Activated naive CD8-positive, alpha-beta T cell treated with anti-CD3 and anti-CD28 coated beads, Interleukin-2, amount 10 ng/mL, durations not matched to agents 7 days and 5 days (primary cell): ENCODE results near the gene INSRR. TPM values are rescaled to one million over a fixed set of nuclear protein-coding genes. Genes with fewer than 3 reads are reported as not detected.

Experiments used
- ATAC-seq: fragments of 150-1000 bp; cut with Tn5 transposase; one replicate; pipeline ENCODE4 v1.10.0; 2021; ENCODE audit warnings: low read depth, moderate library complexity
- POLR2A ChIA-PET: fragments of 350-600 bp; sonication (Branson Sonifier 250); formaldehyde crosslinking; loops from one replicate; lab custom pipeline; 2021; ENCODE audit warnings: antibody characterized with exemption; lab: Charles Lee
- DNase-seq: peaks from one replicate; pipeline ENCODE4 v3.0.0; 2021
- H3K27ac Mint-ChIP-seq: one replicate; pipeline ENCODE4 v1.8.0; 2022; ENCODE audit warnings: mild to moderate bottlenecking, mixed read lengths
- H3K27me3 Mint-ChIP-seq: one replicate; pipeline ENCODE4 v1.8.0; 2022; ENCODE audit warnings: mild to moderate bottlenecking, moderate library complexity, mixed read lengths
- H3K36me3 Mint-ChIP-seq: one replicate; pipeline ENCODE4 v1.8.0; 2021; ENCODE audit warnings: mild to moderate bottlenecking, mixed read lengths
- H3K4me1 Mint-ChIP-seq: one replicate; pipeline ENCODE4 v1.8.0; 2021; ENCODE audit warnings: mixed read lengths
- H3K4me3 Mint-ChIP-seq: one replicate; pipeline ENCODE4 v1.8.0; 2022; ENCODE audit warnings: mild to moderate bottlenecking, moderate library complexity, mixed read lengths
- H3K9me3 Mint-ChIP-seq: one replicate; pipeline ENCODE4 v1.8.0; 2021; ENCODE audit warnings: mixed read lengths
- total RNA-seq, 2 experiments: library from RNA; stranded (reverse); gene quantifications; one replicate each; pipeline ENCODE4 v1.2.3, GENCODE V29; 2021

INSRR gene
- total RNA-seq, 2 experiments from 2014 or later: 0.47 to 0.48 TPM

DNA sequence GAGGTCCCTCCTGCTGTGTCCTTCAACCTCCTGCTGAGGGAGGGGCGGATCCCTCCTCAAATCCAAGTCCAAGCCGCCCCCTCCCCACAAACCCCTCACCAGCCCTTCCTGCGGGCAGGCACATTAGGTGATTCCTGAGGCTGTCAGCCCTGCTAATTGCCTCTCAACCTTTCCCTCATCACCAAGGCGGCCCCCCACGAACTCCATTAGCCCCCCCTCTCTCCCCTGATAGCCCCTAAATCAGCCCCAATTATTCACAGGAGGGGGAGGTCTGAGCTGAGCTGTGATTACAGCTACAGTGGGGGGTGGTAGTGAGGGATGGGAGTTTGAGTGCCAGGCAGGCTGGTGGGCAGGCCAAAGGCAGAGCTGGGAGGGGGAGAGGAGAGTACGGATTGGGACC lies 28.8 kb upstream of the INSRR start:
- POLR2A ChIA-PET: interaction anchor here (0.7 to 1.4 kb wide), 3 partner anchors 14 to 49 kb away, joined by 3 read pairs; no protein-coding TSS in a partner anchor
- Mint-ChIP-seq H3K4me1 (peaks cover 12% of the 10 kb centered on the region), H3K4me3 (no peak overlapping the region), H3K9me3 (no peaks in the 10 kb centered on the region), H3K27me3 (peaks cover 28% of the 10 kb centered on the region), H3K36me3 (no peaks in the 10 kb centered on the region), H3K27ac (no peak overlapping the region)
- no peak for DNase-seq
- no peak for ATAC-seq

DNA sequence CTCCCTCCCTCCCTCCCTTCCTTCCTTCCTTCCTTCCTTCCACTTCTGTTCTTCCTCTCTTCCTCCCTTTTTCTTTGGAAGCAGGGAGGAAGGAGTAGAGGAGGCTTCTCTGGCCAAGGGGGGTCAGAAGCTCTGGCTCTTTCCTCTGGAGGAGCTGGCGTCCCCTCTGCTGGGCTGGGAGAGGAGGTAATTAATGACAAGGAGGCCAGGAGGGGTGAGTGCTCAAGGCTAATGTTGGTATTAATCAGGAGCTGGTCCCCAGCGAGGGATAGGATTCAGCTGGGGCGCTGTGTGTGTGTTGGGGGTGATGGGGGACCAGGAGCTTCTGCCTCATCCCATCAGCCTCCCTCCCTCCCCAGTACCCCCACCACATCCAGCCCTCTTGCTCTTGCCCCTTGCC lies 28.4 kb upstream of the INSRR start:
- no peak for ATAC-seq
- Mint-ChIP-seq H3K9me3 (no peaks in the 10 kb centered on the region), H3K27ac (no peak overlapping the region), H3K27me3 (peaks cover 26% of the 10 kb centered on the region), H3K4me3 (no peak overlapping the region), H3K4me1 (peaks cover 9% of the 10 kb centered on the region), H3K36me3 (no peaks in the 10 kb centered on the region)
- POLR2A ChIA-PET: interaction anchor here (1.1 to 1.4 kb wide), 2 partner anchors 15 to 39 kb away, joined by 3 read pairs; no protein-coding TSS in a partner anchor
- DNase-seq: no peak

DNA sequence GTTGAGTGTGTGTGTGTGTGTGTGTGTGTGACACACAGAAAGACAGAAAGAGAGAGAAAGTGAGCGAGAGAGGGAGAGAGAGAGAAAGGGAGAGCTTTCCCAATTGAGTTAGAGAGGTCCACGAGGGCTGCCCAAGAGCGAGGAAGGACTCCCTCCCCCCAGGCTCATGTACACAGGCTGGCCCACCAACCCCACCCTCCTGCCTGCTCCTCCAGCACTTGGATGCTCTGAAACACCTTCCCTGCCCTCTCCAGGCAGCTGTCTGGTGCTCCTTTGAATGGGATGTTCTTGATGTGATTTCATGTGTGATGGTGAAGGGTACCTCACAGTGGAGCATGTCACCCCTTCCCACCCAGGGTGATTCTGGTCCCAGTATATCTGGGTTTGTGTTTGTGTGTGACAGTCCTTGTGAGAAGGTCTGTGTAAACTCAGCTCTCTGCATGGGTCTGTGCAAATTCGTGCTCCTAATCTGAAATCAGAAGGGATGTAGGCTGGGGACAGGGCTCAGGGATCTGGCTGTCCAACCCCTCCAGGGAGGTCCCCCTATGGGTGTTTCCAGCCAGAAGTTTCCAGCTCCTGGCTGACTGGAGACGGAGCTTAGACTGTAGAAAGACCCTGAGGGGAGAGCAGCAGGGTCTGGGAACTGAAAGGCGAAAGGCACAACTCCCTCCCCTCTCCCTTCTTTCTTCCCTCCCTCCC lies 27.8 kb upstream of the INSRR start:
- Mint-ChIP-seq H3K27ac (peak overlapping the region; percentile 32), H3K4me3 (no peak overlapping the region), H3K36me3 (no peaks in the 10 kb centered on the region), H3K4me1 (peaks cover 5% of the 10 kb centered on the region), H3K9me3 (no peaks in the 10 kb centered on the region), H3K27me3 (peaks cover 21% of the 10 kb centered on the region)
- POLR2A ChIA-PET: interaction anchor here (1.1 to 1.4 kb wide), 2 partner anchors 15 to 38 kb away, joined by 3 read pairs; no protein-coding TSS in a partner anchor
- no peak for ATAC-seq
- DNase-seq: no peak

DNA sequence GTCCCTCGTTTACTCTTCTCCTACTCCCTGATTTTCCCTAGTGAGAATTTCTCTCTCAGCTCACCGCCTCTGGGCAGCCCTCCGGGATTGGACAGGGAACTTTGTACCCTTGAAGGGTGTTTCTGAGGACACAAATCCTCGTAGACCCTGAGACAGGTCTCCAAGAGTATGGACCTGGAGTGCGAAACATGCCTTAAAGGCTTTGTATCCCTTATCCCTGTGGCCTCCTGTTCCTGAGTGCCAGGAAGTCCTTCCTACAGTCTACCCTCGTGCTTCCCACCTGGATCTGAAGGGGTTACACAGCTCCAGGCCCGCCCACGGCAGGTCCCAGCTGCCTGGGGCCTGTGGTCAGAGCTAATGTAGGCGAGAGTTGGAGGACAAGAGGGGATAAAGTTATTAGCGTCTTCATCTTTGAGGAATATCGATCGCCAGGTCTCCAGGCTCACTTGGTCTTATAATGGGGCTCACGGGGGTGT lies 27.0 kb upstream of the INSRR start:
- H3K4me3 Mint-ChIP-seq: no peak overlapping the region
- peaks cover 14% of the 10 kb centered on the region for H3K27me3 Mint-ChIP-seq
- POLR2A ChIA-PET: no interaction called here
- DNase-seq: no peak
- H3K27ac Mint-ChIP-seq: no peak overlapping the region
- H3K4me1 Mint-ChIP-seq: peaks cover 5% of the 10 kb centered on the region
- no peaks in the 10 kb centered on the region for H3K36me3 Mint-ChIP-seq
- no peak for ATAC-seq
- H3K9me3 Mint-ChIP-seq: no peaks in the 10 kb centered on the region

DNA sequence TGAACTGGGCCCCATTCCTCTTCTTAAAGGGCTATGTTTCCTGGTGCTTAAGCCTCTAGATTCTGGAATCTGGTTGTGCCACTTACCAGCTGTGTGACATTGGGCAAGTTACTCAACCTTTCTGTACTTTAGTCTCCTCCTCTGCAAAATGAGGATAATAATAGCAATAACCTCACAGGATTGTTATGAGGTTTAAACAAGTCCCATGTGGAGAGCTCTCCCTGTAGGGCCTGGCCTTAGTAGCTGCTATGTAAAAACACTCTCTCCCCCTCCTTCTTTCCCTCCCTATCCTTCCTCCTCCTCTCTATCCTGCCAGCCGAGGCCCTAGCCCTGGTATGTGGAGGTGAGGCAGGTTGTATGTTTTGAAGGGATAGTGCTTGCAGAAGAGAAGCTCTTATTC lies 26.4 kb upstream of the INSRR start:
- POLR2A ChIA-PET: no interaction called here
- no peaks in the 10 kb centered on the region for H3K9me3 Mint-ChIP-seq
- peaks cover 8% of the 10 kb centered on the region for H3K27me3 Mint-ChIP-seq
- no peak overlapping the region for H3K4me3 Mint-ChIP-seq
- no peak overlapping the region for H3K27ac Mint-ChIP-seq
- peaks cover 3% of the 10 kb centered on the region for H3K4me1 Mint-ChIP-seq
- DNase-seq: no peak
- no peaks in the 10 kb centered on the region for H3K36me3 Mint-ChIP-seq
- no peak for ATAC-seq

DNA sequence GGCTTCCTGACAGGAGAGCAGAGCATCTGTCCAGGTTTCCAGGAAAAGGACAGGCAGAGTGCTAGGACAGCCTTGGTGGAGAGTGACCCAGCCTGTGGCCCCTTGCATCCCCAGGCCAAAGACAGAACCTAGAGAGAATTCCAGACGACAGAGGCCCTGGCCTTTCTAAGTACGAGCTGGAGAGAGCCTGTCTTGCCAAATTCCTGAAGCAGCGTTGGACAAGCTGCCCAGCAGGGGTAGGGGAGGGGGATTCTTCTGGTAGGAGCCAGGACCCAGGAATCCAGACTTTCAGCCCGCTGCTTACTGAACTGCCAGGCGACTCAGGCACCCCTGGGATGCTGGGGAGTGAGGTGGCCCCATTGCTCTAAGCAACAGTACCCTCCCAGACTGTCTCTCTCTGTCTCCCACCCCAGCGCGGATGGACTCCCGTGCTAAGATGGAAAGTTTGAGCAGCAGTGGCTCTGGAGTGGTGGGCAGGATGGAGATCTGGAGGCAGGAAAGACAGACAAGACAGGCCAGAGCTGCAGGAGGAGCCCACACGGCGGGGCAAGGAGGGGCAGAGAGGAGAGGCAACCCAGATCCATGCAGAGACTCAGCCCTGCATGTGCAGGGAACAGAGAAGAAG lies 25.8 kb upstream of the INSRR start:
- no peak overlapping the region for H3K27ac Mint-ChIP-seq
- no peak for DNase-seq
- H3K4me1 Mint-ChIP-seq: no peaks in the 10 kb centered on the region
- H3K9me3 Mint-ChIP-seq: no peaks in the 10 kb centered on the region
- peaks cover 5% of the 10 kb centered on the region for H3K27me3 Mint-ChIP-seq
- H3K36me3 Mint-ChIP-seq: no peaks in the 10 kb centered on the region
- H3K4me3 Mint-ChIP-seq: no peak overlapping the region
- no peak for ATAC-seq
- POLR2A ChIA-PET: no interaction called here

DNA sequence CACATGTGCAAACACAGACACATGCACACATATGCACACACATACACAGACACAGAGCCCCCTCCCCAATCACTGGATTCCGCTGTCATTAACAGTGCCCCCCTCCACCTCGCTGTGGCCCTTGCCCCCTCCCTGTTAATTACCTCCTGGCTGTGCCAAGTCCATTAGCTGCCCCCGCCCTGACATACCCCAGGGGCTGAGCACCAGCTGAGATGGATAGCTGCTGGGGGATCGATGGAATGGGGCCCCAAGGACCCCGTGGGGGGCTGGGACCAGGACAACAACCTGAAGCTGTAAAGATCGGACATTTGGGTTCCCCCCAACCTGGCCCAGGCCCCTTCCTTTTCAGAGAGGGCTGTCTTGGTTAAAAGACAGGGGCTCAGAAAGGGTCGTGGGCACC lies 25.0 kb upstream of the INSRR start:
- no peaks in the 10 kb centered on the region for H3K36me3 Mint-ChIP-seq
- POLR2A ChIA-PET: no interaction called here
- H3K27me3 Mint-ChIP-seq: peaks cover 5% of the 10 kb centered on the region
- no peak overlapping the region for H3K4me3 Mint-ChIP-seq
- DNase-seq: no peak
- H3K27ac Mint-ChIP-seq: no peak overlapping the region
- ATAC-seq: no peak
- H3K4me1 Mint-ChIP-seq: no peaks in the 10 kb centered on the region
- no peaks in the 10 kb centered on the region for H3K9me3 Mint-ChIP-seq

DNA sequence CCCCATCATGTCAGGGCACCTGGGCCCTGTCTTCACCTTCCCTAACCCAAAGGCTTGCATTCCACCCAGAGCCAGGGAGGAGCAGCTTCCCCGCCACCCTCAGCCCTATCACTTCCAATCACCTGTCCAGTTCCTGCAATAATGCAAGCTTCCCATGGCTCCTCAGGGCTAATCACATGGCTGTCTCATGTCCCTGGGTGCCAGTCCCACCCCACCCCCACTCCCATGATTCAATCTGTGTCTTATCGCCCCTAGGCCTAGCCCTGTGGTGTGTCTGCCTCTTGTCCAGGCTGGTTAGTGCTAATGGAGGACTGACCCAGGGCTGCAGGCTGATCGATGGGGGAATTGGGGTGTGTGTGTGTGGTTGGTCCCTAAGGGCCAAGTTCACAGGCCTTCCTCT lies 23.6 kb upstream of the INSRR start:
- Mint-ChIP-seq H3K27me3 (peaks cover 8% of the 10 kb centered on the region), H3K4me3 (no peak overlapping the region), H3K9me3 (no peaks in the 10 kb centered on the region), H3K36me3 (no peaks in the 10 kb centered on the region), H3K4me1 (no peaks in the 10 kb centered on the region), H3K27ac (no peak overlapping the region)
- DNase-seq (no peak), ATAC-seq (no peak)
- POLR2A ChIA-PET: no interaction called here

DNA sequence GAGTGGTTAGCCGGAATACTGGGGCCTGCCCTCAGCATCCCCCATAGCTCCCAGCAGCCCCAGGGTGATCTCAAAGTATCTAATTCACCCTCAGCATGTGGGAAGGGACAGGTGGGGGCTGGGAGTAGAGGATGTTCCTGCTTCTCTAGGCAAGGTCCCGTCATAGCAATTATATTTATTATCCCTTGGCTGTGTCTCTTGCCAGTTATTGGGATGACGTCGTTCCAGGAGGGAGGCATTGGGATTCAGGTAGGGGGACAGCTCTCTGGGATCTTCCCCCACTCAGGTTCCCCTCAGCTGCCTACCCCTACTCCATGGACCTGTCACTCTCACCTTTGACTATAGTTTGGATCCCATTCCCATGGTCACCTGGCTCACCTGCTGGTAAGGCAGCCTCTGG lies 22.7 kb upstream of the INSRR start:
- ATAC-seq (no peak), DNase-seq (no peak)
- peaks cover 6% of the 10 kb centered on the region for H3K27me3 Mint-ChIP-seq
- H3K36me3 Mint-ChIP-seq: no peaks in the 10 kb centered on the region
- no peak overlapping the region for H3K27ac Mint-ChIP-seq
- H3K4me1 Mint-ChIP-seq: no peaks in the 10 kb centered on the region
- POLR2A ChIA-PET: no interaction called here
- no peak overlapping the region for H3K4me3 Mint-ChIP-seq
- H3K9me3 Mint-ChIP-seq: no peaks in the 10 kb centered on the region

DNA sequence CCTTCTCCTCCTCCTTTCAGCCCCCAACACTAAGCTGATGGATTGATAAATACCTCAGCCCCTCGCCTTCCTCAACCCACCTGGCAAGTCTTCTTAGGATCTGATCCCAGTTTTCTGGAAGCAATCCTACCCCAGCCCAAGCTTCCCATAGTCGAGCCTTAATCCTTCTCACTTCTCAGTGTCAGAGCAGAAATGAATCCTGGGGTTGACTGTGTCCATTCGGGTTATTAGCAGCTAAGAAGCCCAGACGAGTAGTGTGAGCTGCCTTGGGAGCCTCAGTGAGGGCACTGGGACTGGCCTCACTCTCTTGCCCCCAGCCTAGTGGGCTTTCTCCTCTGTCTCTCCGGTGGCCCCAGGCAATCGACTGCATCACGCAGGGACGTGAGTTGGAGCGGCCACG lies 22.2 kb upstream of the INSRR start:
- no peak for ATAC-seq

DNA sequence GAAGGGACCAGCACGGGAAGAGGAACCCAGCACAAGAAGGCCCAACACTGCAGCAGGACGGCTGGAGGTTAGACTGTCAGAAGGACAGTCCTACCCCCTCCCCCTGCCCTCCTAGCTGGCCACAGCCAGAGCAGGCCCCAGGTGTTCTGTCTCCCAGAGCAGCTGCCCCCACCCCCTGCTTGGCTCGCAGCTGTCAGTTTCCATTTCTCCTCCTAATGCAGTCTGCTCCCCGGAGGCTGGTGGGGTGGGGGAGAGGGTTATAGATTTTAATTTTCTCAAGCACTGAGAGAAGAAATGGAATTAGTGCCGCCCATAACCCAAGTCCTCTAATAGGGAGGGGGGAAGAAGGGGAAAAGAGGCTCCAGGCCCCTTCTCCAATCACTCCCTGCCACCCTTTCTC lies 21.6 kb upstream of the INSRR start:
- no peak for ATAC-seq
- Mint-ChIP-seq H3K27me3 (peaks cover 6% of the 10 kb centered on the region), H3K9me3 (no peaks in the 10 kb centered on the region), H3K36me3 (peaks cover 1% of the 10 kb centered on the region), H3K4me3 (no peak overlapping the region), H3K27ac (no peak overlapping the region), H3K4me1 (no peaks in the 10 kb centered on the region)
- DNase-seq: no peak
- POLR2A ChIA-PET: no interaction called here

More for the DNA sequence above, 22.2 kb upstream of the INSRR start:
- H3K9me3 Mint-ChIP-seq: no peaks in the 10 kb centered on the region
- H3K4me1 Mint-ChIP-seq: no peaks in the 10 kb centered on the region
- peaks cover 6% of the 10 kb centered on the region for H3K27me3 Mint-ChIP-seq
- no peak for DNase-seq
- peaks cover 1% of the 10 kb centered on the region for H3K36me3 Mint-ChIP-seq
- POLR2A ChIA-PET: no interaction called here
- no peak overlapping the region for H3K27ac Mint-ChIP-seq
- H3K4me3 Mint-ChIP-seq: no peak overlapping the region

DNA sequence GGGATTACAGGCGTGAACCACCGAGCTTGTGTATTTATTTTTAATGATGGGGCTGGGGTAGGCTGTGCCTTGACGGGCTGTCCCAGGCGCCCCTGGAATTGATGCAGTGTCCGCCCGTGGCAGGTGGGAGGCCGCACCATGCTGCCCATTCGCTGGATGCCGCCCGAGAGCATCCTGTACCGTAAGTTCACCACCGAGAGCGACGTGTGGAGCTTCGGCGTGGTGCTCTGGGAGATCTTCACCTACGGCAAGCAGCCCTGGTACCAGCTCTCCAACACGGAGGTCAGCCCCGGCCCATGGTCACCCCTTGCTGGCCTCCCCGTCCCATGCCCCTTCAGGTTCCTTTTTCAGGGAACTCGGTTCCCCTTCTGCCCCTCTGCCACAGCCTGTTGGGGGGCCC lies 21.0 kb upstream of the INSRR start:
- Mint-ChIP-seq H3K9me3 (no peaks in the 10 kb centered on the region), H3K4me3 (no peak overlapping the region), H3K36me3 (peaks cover 3% of the 10 kb centered on the region), H3K27me3 (peaks cover 7% of the 10 kb centered on the region), H3K27ac (no peak overlapping the region), H3K4me1 (no peaks in the 10 kb centered on the region)
- DNase-seq: no peak
- ATAC-seq: no peak
- POLR2A ChIA-PET: no interaction called here

DNA sequence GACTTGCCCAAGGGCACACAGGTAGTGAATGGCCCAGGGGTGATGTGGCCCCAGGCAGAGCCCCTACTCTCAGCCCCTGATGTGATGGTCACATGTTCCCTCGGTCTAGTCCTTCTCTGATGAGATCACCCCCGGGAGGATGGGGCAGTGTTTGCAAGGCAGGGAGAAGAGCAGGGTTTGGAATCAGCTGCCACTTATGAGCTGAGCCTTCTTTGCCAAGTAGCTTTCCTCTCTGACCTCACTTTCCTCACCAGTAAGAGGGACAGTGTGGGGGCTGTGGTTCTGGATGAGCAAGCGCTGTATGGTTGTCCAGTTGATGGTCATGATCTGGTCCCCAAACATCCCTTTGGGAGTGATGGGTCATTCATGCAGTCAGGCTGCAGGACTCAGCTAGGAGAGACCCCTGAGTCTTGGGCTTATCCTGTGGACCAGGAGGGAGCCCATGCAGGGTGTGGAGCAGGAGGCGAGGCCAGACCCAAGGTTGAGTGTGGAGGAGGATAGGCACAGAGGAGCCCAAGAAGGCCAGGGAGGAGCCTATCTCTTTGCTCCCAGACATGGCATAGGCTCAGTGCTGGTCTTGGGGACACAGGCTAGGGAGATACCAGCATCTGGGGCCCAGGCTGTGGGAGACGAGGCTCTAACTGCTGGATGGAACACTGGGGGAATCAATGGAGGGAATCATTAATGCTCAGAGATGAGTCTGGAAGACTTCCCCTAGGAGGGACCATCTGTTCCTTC lies 18.7 kb upstream of the INSRR start:
- H3K36me3 Mint-ChIP-seq: peaks cover 3% of the 10 kb centered on the region

More for the DNA sequence above, 18.7 kb upstream of the INSRR start:
- no peak overlapping the region for H3K4me3 Mint-ChIP-seq
- no peak for DNase-seq
- H3K27ac Mint-ChIP-seq: no peak overlapping the region
- H3K27me3 Mint-ChIP-seq: peaks cover 11% of the 10 kb centered on the region
- H3K9me3 Mint-ChIP-seq: no peaks in the 10 kb centered on the region
- POLR2A ChIA-PET: no interaction called here
- no peaks in the 10 kb centered on the region for H3K4me1 Mint-ChIP-seq
- ATAC-seq: no peak
